OCI-LY3 (cell line): Measurements from ENCODE around the gene TEKT4.

Experiments
- CTCF ChIP-seq: fragments of 200-600, 300-600 bp; sonication (generic); IDR thresholded peaks from 2 replicates; pipeline ENCODE4 v1.5.1; 2014; ENCODE audit warnings: antibody characterized with exemption, low read length, low read depth
- EZH2phosphoT487 ChIP-seq: fragments of 200-600 bp; shearing (Covaris generic); IDR thresholded peaks from 2 replicates; pipeline ENCODE4 v1.6.1; 2018; ENCODE audit warnings: antibody characterized with exemption, mixed run types, low read depth

GRCh38 chr2:94875064-94875819 lies 4.0 kb downstream of the TEKT4 start:
- TF ChIP-seq CTCF: no peak
- no peak for TF ChIP-seq EZH2phosphoT487
